GM18873 (cell line): ENCODE results near the gene GRAMD4.

Source experiments
- ATAC-seq: cut with Tn5 transposase; IDR thresholded peaks from one replicate; pipeline ENCODE4 v1.9.1; 2021; ENCODE audit warnings: mild to moderate bottlenecking, moderate library complexity, moderate number of reproducible peaks; ENCODE audit not compliant: unreplicated experiment, low FRiP score

The GRAMD4 gene

GRCh38 chr22:46594947-46595298, 25.3 kb upstream of the GRAMD4 start:
- no peak for ATAC-seq

- ATAC-seq = no peak
Observed at GRCh38 chr22:46595545-46595944, 24.6 kb upstream of the GRAMD4 start.

GRCh38 chr22:46596032-46596441, 24.1 kb upstream of the GRAMD4 start:
- ATAC-seq = no peak

- no peak for ATAC-seq
Observed at GRCh38 chr22:46596819-46597218, 23.4 kb upstream of the GRAMD4 start.

GRCh38 chr22:46598224-46598623, 22.0 kb upstream of the GRAMD4 start:
- no peak for ATAC-seq

GRCh38 chr22:46598737-46599424, 21.3 kb upstream of the GRAMD4 start:
- no peak for ATAC-seq

- ATAC-seq = no peak
Observed at GRCh38 chr22:46600273-46600796, 19.9 kb upstream of the GRAMD4 start.

- no peak for ATAC-seq
Observed at GRCh38 chr22:46602025-46602424, 18.2 kb upstream of the GRAMD4 start.

- ATAC-seq = no peak
Observed at GRCh38 chr22:46604306-46604690, 15.9 kb upstream of the GRAMD4 start.

- ATAC-seq = no peak
Observed at GRCh38 chr22:46605117-46605516, 15.1 kb upstream of the GRAMD4 start.

- ATAC-seq = no peak
Observed at GRCh38 chr22:46606886-46607285, 13.3 kb upstream of the GRAMD4 start.

GRCh38 chr22:46607483-46608114, 12.6 kb upstream of the GRAMD4 start:
- no peak for ATAC-seq

GRCh38 chr22:46609175-46609690, 11.0 kb upstream of the GRAMD4 start:
- ATAC-seq = no peak

- ATAC-seq = no peak
Observed at GRCh38 chr22:46609724-46610201, 10.4 kb upstream of the GRAMD4 start.

- no peak for ATAC-seq
Observed at GRCh38 chr22:46610356-46610755, 9.8 kb upstream of the GRAMD4 start.

GRCh38 chr22:46611189-46611588, 9.0 kb upstream of the GRAMD4 start:
- ATAC-seq = no peak

GRCh38 chr22:46612341-46612903, 7.8 kb upstream of the GRAMD4 start:
- no peak for ATAC-seq

GRCh38 chr22:46612904-46613605, 7.1 kb upstream of the GRAMD4 start:
- no peak for ATAC-seq

- no peak for ATAC-seq
Observed at GRCh38 chr22:46613606-46614021, 6.6 kb upstream of the GRAMD4 start.

- ATAC-seq = no peak
Observed at GRCh38 chr22:46614025-46614931, 5.9 kb upstream of the GRAMD4 start.
